NCI-H2171 treated with DMSO at 0.1 percent for 48 hours (cell line): ENCODE data around the gene HAND2.

Experiments
- DNase-seq: peaks from one replicate; lab custom pipeline; 2025; lab: John Stamatoyannopoulos, UW

Gene HAND2

DNA sequence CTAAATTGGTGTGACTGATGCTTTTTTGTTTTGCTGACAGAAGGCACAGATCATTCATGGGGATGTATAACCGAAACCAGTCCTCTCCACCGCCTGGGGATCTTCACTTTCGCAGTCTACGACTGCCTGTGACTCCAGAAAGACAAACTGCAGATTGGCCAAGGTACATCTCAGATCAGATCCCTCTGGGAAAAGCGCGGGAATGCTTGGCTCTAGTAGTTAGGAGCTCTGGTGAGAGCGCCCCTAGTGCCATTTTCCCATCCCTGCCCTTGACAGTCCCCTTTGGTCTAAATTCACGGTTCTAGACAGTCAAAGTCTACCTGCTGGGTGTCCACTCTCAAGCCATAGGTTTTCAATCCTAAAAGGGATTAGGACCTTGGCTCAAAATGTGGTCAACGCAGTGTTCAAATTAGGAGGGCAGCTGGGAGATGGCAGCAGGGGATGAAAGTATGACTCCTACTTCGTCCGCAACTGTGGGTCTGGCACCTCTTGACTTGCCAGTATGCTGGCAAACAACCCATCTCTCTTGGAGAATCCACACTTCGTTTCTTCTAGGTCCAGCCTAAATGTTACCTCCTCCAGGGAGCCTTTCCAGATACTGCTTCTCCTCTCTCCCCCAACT lies 6.9 kb upstream of the HAND2 start:
- no peak for DNase-seq

DNA sequence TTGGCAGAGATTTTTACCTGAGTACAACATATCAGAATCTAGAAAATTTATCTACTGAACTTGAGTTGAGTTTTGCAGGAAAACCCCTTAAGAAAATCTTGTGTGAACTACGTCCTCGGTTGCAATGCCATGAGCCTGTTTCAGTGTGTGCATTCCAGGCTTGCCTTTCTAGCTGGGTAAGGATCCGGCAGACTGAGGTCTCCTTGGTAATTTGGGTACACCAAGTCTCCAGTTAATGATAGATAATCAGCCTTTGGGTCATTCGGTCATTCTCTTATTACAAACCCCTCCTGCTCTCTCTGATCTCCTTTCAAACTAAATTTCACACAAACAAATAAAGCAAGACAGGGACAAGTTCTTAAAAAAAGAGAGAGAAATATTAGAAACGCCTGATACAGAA lies 5.9 kb upstream of the HAND2 start:
- no peak for DNase-seq

- no peak for DNase-seq
Measured at GRCh38 chr4:173535165-173535902, 5.3 kb upstream of the HAND2 start.

GRCh38 chr4:173534434-173534833 lies 4.4 kb upstream of the HAND2 start:
- DNase-seq, result no peak

DNA sequence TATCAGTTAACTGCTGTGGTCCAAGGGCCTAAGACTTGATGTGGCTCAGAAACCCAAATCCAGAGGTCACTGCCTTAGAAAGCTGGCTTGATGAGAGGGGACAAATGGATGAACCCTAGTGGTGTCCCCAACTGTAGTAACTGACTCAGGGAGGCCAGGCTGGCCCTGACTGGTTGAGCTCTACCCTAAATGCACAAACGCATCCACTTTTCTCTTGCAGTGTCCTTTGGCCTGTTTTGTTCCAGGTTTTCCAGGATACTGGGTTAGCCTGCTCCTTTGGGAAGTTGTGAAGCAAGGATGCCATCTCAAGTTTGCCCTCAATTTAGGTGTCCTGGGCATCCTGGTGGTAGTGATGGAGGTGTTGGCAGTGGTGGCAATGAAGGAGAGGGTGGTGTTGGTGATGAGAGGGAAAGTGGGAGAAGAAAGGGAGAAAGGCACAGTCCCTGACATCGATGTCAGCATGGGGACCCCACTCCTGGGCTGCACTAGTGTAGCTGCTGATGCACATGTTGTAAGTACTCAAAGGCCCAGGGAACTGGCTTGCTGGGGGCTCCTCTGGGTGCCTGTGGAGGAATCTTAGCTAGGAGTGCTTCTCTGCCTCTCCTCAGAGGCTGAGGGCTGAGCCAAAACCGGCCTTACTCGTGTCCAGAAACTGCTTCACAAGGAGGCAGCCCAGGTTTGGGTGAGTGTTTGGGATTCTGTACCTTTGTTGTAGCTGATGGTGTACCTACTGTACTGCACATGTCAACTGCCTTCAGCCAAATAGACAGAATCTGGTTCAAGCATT lies 2.9 kb upstream of the HAND2 start:
- DNase-seq, result no peak

DNA sequence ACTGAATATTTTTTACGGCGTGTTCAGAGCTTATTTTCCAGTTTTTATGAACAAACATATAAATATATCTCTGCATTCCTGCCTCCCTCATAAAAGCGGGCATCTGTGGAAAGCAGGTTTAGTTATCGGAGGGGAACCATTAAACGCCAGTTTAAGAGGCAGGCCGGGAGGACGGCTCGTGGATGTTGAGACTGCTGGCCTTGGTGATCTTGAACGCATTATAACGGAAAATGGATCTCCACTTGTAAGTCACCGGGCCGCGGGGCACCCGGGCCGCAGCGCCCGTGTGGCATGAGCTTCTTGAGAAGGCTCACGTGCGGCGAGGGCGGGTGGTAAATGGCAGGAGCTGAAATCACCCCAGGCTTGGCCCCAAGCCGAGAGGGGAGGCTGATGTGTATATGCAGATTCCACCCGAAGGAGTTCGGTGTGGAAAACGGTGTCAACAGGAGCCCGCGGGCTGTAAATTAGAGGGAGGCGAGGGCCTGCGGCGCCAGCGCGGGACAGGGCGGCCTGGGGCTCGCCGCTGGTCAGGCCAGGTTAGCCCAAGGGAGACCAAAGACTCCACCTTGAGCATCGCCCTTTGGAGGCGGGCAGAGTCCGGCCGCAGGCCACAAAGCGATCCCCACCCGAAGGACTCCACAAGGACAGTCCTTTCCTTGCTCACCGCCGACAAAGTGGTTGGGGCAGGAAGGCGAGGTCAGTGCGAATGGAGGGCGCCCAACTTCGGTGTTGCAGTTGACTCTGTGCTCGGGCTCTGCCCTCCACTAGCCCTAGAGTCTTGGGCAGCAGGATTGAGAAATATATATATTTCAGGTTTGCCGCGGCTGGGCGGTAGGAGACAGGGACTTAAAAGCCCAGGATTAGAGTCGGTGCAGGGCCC lies 1.3 kb upstream of the HAND2 start:
- no peak for DNase-seq

GRCh38 chr4:173530326-173531085 lies 477 bp upstream of the HAND2 start:
- DNase-seq, result no peak

DNA sequence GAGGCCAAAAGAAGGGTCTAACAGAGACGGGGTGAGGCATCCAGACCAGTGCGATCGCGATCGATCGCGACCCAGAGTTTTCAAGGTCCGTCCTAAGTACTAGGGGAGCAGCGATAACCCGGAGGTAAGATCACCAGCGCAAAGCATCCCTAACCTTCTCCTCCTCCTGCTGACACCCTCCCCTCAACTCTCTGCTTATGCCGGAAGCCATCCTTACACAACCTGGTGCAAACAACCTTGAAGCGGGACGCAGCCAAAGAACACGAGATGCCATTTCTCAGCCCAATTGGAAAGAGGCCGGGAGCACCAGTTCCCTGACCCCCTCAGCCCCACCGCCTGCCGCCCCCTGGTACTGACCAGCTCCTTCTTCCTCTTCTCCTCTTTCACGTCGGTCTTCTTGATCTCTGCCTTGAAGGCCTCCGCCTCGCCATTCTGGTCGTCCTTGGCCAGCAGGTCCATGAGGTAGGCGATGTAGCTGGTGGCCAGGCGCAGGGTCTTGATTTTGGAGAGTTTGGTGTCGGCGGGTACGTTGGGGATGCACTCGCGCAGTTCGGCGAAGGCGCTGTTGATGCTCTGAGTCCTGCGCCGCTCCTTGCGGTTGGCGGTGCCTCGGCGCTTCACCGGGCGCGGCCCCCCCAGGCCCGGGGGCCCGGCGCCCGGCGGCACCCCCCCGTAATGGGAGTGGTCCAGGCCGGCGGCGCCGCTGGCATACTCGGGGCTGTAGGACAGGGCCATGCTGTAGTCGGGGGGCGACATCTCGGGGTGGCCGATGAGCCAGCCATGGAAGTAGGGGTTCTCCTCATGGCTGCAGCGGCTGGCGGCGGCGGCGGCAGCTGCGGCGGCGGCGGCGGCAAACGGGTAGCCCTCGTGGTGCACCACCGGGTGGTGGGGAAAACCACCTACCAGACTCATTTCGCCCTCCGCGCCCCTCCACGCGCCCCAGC lies 1.4 kb downstream of the HAND2 start:
- DNase-seq, result peak; percentile 39

- no peak for DNase-seq
Measured at GRCh38 chr4:173527103-173527891, 2.7 kb downstream of the HAND2 start.

GRCh38 chr4:173526724-173527102 lies 3.3 kb downstream of the HAND2 start:
- no peak for DNase-seq

DNA sequence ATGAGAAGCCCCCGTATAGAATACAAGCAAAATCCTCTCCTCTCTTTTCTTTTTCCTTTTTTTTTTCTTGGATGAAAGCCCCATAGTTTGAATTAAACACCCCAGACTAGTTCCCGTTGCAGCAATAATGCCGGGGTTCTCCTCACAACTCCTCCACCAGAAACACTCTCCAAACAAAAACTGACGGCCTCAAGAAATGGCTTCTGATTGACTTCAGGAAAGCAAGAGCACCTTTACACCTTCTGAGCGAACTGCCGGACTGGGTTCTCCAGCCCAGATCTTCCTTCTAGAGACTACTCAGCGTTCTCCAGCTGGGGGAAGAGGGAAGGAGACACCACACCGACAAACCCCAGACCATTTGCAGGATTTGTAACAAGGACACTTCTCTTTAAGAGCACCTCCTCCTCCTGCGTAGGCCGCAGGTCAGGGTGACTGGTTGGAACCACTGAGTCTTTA lies 4.0 kb downstream of the HAND2 start:
- no peak for DNase-seq

DNA sequence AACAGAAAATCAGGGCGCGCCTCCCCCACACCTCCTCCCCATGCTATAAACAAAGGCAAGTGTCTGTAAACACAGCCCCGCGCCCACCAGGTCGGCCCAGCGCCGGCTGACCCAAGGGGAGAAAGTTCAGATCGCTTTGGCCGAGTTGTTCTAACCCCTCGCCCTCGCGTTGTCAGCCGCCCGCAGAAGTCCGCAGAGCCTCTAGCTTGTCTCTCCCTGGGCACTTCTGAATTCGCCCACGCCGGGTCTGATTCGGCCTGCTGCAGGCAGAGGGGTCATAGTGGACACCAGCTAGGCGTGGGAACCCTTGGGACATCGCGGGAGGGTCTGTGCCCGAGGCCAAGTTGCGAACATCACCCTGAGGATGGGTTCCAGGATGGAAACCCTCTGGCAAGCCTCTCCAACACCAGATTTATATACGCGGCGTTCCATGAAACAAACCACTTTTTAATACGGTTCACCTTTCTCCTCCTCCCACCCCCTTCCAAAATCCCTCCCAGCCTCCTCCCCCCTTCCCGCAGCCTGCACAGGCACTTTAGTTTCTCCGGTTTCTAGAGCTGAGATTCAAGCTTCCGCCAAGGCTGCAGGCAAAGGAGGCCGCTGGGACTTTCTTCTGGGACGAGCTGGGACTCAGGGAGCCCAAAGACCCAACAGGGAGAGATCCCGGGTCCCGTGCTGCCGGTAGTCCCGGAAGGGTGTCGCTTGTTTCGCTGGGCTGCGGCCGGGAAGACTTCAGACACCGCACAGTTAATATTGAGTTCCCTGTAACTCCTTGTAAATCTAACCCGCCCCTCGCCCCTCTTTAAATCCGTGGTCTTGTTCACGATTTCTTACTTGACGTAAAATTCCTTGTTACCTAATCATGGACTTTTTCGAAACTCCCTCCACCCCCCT lies 4.7 kb downstream of the HAND2 start:
- DNase-seq, result no peak

DNA sequence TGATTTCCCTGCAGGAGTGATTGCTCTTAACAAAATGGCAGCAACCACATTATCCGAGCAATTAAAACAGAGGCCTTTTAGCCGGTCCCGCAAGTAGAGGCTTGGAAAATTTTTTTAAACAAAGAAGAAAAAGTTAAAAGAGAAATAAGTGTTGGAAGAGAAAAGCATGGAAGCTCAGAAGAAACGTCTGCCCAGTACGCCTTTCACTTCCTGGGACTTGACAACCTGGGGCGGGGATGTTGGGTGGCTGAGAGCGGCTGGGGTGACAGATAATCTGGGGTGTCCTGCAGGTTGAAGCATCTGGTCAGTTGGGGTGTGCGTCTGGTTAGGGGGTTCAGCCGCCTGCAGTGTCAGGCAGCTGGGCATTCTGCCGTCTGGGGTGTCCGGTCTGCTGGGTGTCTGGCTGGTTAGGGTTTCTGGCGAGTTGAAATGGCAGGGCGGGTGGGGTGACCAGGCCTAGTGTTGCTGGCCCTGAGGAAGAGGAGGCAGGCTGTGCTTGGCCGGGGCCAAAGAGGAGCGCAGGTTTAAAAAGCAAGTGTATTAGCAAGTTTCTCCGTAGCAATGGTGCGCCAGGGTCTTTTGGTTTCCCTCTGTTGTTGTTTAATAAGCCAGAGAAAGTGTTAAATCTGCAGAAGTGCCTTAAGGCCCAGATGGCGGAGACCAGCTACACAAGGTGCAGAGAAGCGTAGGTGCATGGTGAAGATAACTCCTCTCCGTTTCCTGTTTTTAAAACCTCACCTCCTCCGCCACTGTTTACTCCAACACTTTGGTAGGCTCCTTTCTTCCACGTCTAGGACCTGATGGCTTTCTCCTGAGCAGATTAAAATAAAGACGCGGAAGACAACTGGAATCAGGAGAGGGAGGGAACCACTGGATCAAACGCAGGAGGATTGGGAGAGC lies 5.6 kb downstream of the HAND2 start:
- no peak for DNase-seq

- no peak for DNase-seq
Measured at GRCh38 chr4:173522951-173523395, 7.1 kb downstream of the HAND2 start.

- DNase-seq, result peak; percentile 40
Measured at GRCh38 chr4:173522160-173522950, 7.7 kb downstream of the HAND2 start.

- DNase-seq, result no peak
Measured at GRCh38 chr4:173521467-173522159, 8.4 kb downstream of the HAND2 start.
